Suprapubic skin (tissue), 4 donors: ENCODE results near the gene GADD45GIP1. TPM values are rescaled to one million over a fixed set of nuclear protein-coding genes. Genes with fewer than 3 reads are reported as not detected.
A peak's percentile ranks its signal among the peaks of the same experiment; 100 is the strongest.

Experiments used
- DNase-seq, 2 donors: peaks; one replicate each; pipeline ENCODE4 v3.0.0-alpha.2; 2019; ENCODE audit warnings: low spot score in 2 of 2
- H3K27ac ChIP-seq: fragments of 200-600 bp; sonication (generic); one replicate; pipeline ENCODE4 v1.5.1; 2019
- H3K27me3 ChIP-seq: fragments of 200-600 bp; sonication (generic); one replicate; pipeline ENCODE4 v1.5.1; 2019
- H3K36me3 ChIP-seq: fragments of 200-600 bp; sonication (generic); one replicate; pipeline ENCODE4 v1.5.1; 2019
- H3K4me1 ChIP-seq: fragments of 200-600 bp; sonication (generic); one replicate; pipeline ENCODE4 v1.5.1; 2019
- H3K4me3 ChIP-seq: fragments of 200-600 bp; sonication (generic); one replicate; pipeline ENCODE4 v1.5.1; 2019; ENCODE audit warnings: mild to moderate bottlenecking
- H3K9me3 ChIP-seq: fragments of 200-600 bp; sonication (generic); one replicate; pipeline ENCODE4 v1.5.1; 2019
- EP300 ChIP-seq: sonication (generic); formaldehyde crosslinking; IDR thresholded peaks from one replicate; pipeline ENCODE4 v1.6.1; 2017; ENCODE audit warnings: antibody characterized with exemption
- POLR2A ChIP-seq, 2 donors: fragments of 450-650 bp; IDR thresholded peaks; one replicate each; pipeline ENCODE4 v1.6.1; 2017; ENCODE audit warnings: antibody characterized with exemption in 2 of 2, mild to moderate bottlenecking in 2 of 2, moderate library complexity in 2 of 2
- POLR2AphosphoS5 ChIP-seq, 3 donors: sonication (generic); formaldehyde crosslinking; IDR thresholded peaks; one replicate each; pipeline ENCODE4 v1.6.1; 2017; ENCODE audit warnings: antibody characterized with exemption in 3 of 3
- WGBS: methylation state at CpG from one replicate; pipeline ENCODE4 v1.1.5; 2018; 5-methylcytosine and 5-hydroxymethylcytosine counted together
- total RNA-seq, 4 donors: library from RNA; depleted of rRNA; stranded (reverse); fragments of >200 nt; gene quantifications; one replicate each; pipeline ENCODE4 v1.1.0, GENCODE V29; 2016
- TF ChIP-seq, protein P1 (sequence below), 2 donors: fragments of 200-600 bp in 1 of 2; fragments of 450-650 bp in 1 of 2; sonication (generic) in 1 of 2; IDR thresholded peaks; one replicate each; pipeline ENCODE4 v1.5.1; 2016 to 2019; ENCODE audit warnings: antibody characterized with exemption in 2 of 2, mild to moderate bottlenecking in 1 of 2, moderate library complexity in 1 of 2

GADD45GIP1 gene
- total RNA-seq, 4 donors from 2014 or later, result 20.4 to 31.0 (median 24.8) TPM

DNA sequence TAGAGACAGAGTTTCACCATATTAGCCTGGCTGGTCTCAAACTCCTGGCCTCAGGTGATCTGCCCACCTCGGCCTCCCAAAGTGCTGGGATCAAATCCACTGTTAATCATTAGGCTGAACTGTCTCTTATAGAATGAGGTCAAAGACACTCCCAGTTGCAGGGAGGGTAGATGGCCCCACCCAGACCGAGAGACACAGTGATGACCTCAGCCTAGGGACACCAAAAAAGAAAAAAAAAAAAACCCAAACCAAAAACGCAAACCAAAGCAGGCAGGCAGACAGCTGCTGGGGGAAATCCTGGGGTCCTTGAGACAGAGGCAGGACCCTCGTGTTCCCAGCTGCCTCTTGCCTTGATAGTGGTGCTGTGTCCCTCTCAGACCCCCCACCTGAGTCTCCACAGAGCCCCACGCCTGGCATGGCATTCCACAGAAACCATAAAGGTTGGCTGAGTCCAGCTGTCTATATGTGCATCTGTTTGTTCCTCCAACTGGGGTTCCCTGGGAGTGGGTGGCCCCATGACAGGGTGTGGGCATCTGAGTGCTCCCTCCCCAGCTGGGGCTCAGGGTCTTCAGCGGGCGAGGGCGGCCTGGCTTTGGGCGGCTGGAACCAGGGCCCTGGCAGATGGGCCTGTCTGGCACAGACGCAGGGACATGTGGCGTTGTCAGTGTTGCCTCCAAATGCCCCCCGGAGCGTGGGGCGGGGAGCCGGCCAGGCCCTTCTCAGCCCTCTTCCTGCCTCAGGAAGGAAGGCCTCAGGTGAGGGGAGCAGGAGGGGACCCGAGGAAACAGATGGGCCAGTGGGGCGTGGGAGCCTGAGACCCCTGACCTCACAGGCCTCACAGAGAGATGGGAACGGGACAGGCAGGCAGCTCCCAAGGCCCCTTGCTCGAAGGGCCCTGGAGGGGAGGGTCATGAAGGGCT, 17.5 kb upstream of the GADD45GIP1 start:
- no peaks in the 10 kb centered on the region for H3K27me3 ChIP-seq
- no peaks in the 10 kb centered on the region for H3K9me3 ChIP-seq
- WGBS, result 58% methylated on average over 9 of the region's 19 CpGs
- peak in 1 of 2 donors; percentile 64 for DNase-seq
- H3K4me3 ChIP-seq, result no peak overlapping the region
- no peak overlapping the region for H3K27ac ChIP-seq
- H3K36me3 ChIP-seq, result no peaks in the 10 kb centered on the region
- H3K4me1 ChIP-seq, result no peaks in the 10 kb centered on the region
- TF ChIP-seq, protein P1, sequence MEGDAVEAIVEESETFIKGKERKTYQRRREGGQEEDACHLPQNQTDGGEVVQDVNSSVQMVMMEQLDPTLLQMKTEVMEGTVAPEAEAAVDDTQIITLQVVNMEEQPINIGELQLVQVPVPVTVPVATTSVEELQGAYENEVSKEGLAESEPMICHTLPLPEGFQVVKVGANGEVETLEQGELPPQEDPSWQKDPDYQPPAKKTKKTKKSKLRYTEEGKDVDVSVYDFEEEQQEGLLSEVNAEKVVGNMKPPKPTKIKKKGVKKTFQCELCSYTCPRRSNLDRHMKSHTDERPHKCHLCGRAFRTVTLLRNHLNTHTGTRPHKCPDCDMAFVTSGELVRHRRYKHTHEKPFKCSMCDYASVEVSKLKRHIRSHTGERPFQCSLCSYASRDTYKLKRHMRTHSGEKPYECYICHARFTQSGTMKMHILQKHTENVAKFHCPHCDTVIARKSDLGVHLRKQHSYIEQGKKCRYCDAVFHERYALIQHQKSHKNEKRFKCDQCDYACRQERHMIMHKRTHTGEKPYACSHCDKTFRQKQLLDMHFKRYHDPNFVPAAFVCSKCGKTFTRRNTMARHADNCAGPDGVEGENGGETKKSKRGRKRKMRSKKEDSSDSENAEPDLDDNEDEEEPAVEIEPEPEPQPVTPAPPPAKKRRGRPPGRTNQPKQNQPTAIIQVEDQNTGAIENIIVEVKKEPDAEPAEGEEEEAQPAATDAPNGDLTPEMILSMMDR (IDR thresholded peaks at IDR 0.05), result no peak
- TF ChIP-seq EP300 (no peak), POLR2AphosphoS5 (IDR thresholded peaks at IDR 0.05) (no peak), POLR2A (IDR thresholded peaks at IDR 0.05) (no peak)

DNA sequence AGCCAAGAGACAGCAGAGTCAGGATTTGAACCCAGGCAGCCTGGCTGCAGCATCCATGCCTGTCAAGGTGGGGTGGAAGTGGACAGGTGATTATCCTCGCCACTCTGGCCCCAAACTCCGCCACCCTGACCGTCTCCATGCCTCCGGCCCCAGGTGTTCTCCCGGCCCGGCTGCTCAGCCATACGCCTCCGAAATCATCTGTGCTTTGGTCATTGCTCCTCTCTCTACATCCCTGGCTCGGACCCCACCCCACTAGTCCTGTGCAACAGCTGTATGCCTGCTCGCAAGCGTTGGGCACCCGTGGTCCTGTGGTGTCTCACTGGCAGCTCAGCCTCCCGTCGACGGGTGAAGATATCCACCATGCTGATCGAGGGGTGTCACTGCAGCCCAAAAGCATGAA, 16.2 kb upstream of the GADD45GIP1 start:
- Histone ChIP-seq H3K27ac (no peak overlapping the region), H3K4me1 (no peaks in the 10 kb centered on the region), H3K27me3 (no peaks in the 10 kb centered on the region), H3K36me3 (no peaks in the 10 kb centered on the region), H3K9me3 (no peaks in the 10 kb centered on the region), H3K4me3 (no peak overlapping the region)
- WGBS, result 88% methylated on average over 16 of the region's 16 CpGs
- TF ChIP-seq EP300 (no peak), POLR2AphosphoS5 (IDR thresholded peaks at IDR 0.05) (no peak), POLR2A (IDR thresholded peaks at IDR 0.05) (no peak)
- TF ChIP-seq, protein P1 (IDR thresholded peaks at IDR 0.05), result no peak
- DNase-seq, result no peak

DNA sequence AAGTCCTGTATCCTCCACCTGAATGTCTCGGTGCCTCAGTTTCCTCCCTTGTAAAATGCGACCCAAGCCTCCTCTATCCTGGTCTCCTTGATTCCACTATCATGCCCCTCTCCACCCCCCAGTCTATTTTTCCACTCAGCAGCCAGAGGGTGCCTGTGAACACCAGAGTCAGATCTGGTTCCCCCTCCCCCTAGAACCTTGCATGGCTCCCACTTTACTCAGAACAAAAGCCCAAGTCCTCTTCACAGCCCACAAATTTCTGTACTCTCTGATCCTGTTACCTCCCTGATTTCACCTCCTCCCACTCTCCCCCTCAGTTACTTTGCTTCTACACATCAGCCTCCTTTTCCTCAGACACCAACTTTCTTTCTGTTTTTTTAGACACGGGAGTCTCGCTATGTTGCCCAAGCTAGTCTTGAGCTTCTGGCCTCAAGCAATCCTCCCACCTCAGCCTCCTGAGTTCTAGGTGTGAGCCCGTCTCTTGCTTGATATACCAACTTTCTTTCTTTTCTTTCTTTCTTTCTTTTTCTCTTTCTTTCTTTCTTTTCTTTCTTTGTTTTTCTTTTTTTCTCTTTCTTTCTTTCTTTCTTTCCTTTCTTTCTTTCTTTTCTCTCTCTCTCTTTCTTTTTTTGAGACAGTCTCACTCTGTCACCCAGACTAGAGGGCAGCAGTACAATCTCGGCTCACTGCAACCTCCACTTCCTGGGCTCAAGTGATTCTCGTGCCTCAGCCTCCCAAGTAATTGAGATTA, 13.2 kb upstream of the GADD45GIP1 start:
- Histone ChIP-seq H3K36me3 (no peaks in the 10 kb centered on the region), H3K27ac (no peak overlapping the region), H3K9me3 (no peaks in the 10 kb centered on the region), H3K27me3 (no peaks in the 10 kb centered on the region), H3K4me1 (peaks cover 5% of the 10 kb centered on the region), H3K4me3 (no peak overlapping the region)
- no peak for DNase-seq
- 91% methylated on average over 7 of the region's 7 CpGs for WGBS
- TF ChIP-seq POLR2AphosphoS5 (IDR thresholded peaks at IDR 0.05) (no peak), POLR2A (IDR thresholded peaks at IDR 0.05) (no peak), EP300 (no peak)
- TF ChIP-seq, protein P1 (IDR thresholded peaks at IDR 0.05), result no peak

DNA sequence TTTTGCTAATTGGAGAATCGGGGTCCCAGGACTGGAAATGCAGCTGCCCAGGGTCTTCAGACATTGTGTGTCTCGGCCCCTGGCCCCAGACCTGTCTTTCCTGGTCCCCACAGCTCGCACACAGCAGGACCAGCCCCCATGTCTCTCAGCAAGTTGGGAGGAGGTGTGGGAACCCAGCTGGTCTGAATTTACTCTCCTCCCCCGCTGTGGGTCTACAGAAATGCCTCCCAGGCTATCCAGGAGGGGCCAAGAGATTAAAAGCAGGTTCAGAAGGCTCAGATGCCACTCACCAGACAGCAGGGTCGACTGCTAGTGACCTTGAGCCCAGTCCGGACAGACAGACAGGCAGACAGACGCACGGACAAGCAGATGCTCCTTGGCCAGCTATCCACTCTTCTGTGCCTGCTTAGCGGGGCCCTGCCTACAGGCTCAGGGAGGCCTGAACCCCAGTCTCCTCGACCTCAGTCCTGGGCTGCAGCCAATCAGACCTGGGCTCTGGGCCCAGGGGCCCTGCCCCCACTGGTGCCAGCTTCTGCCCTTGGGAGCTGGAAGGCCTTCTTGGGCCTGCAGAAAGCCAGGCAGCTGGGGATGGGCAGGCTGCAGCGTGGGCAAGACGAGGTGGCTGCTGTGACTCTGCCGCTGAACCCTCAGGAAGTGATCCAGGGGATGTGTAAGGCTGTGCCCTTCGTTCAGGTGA, 12.4 kb upstream of the GADD45GIP1 start, which contains the start of gene DAND5:
Gene DAND5, plus strand, starts transcription at position 285 of the 697 bp plus-strand sequence. Its CDS starts 85 bp downstream, at position 370.
- WGBS, result 45% methylated on average over 8 of the region's 14 CpGs
- no peak within 1 kb of the TSS for H3K4me3 ChIP-seq
- H3K9me3 ChIP-seq, result no peaks in the 10 kb centered on the region
- H3K4me1 ChIP-seq, result peaks cover 9% of the 10 kb centered on the region
- TF ChIP-seq EP300 (no peak), POLR2A (IDR thresholded peaks at IDR 0.05) (no peak)
- TF ChIP-seq, protein P1 (IDR thresholded peaks at IDR 0.05), result no peak
- H3K27me3 ChIP-seq, result no peaks in the 10 kb centered on the region
- H3K36me3 ChIP-seq, result no peaks in the 10 kb centered on the region
- no peak for DNase-seq
- H3K27ac ChIP-seq, result no peak within 1 kb of the TSS
